DMS114 treated with DMSO at 0.1 percent for 48 hours (cell line): ENCODE results near the gene MACROD1.
"Not testable (repeated sequence)": the region's sequence is repeated elsewhere in the genome, so short reads cannot be mapped to it uniquely, and the experiment has no call there.

Source experiments
- DNase-seq: peaks from one replicate; lab custom pipeline; 2025; ENCODE audit not compliant: unreplicated experiment; lab: John Stamatoyannopoulos, UW

Gene MACROD1

GRCh38 chr11:64185693-64186491, 20.0 kb upstream of the MACROD1 start, which contains the start of gene STIP1:
Gene STIP1 (plus strand): TSS chr11:64186171. CDS start chr11:64186262, 91 bp downstream.
- peak; percentile 100 for DNase-seq

- peak; percentile 78 for DNase-seq
Observed at GRCh38 chr11:64185175-64185692, 19.3 kb upstream of the MACROD1 start.

- no peak for DNase-seq
Observed at GRCh38 chr11:64183890-64184289, 18.0 kb upstream of the MACROD1 start.

GRCh38 chr11:64181506-64182411, 15.8 kb upstream of the MACROD1 start:
- DNase-seq = peak; percentile 58

GRCh38 chr11:64180891-64181290, 15.0 kb upstream of the MACROD1 start:
- DNase-seq = no peak

GRCh38 chr11:64178951-64179639, 13.2 kb upstream of the MACROD1 start:
- no peak for DNase-seq

GRCh38 chr11:64178203-64178602, 12.3 kb upstream of the MACROD1 start:
- DNase-seq = no peak

- DNase-seq = no peak
Observed at GRCh38 chr11:64176751-64177150, 10.8 kb upstream of the MACROD1 start.

- no peak for DNase-seq
Observed at GRCh38 chr11:64173616-64174355, 7.9 kb upstream of the MACROD1 start.

GRCh38 chr11:64170419-64170818, 4.5 kb upstream of the MACROD1 start:
- no peak for DNase-seq

- DNase-seq = no peak
Observed at GRCh38 chr11:64165481-64165841, 452 bp downstream of the MACROD1 start.

GRCh38 chr11:64164392-64165312, 1.3 kb downstream of the MACROD1 start:
- no peak for DNase-seq

GRCh38 chr11:64163951-64164350, 2.0 kb downstream of the MACROD1 start:
- no peak for DNase-seq

- DNase-seq = not testable (repeated sequence)
Observed at GRCh38 chr11:64162769-64163168, 3.1 kb downstream of the MACROD1 start.

GRCh38 chr11:64161037-64161436, 4.9 kb downstream of the MACROD1 start:
- DNase-seq = no peak

GRCh38 chr11:64157631-64158394, 8.1 kb downstream of the MACROD1 start:
- DNase-seq = no peak

- no peak for DNase-seq
Observed at GRCh38 chr11:64156235-64157011, 9.5 kb downstream of the MACROD1 start.

- DNase-seq = no peak
Observed at GRCh38 chr11:64153812-64154211, 12.1 kb downstream of the MACROD1 start.
